Neutrophil (primary cell): ENCODE measurements around the gene VEGFB.
A peak's percentile ranks its signal among the peaks of the same experiment; 100 is the strongest.

Source experiments
- H3K27ac ChIP-seq: fragments of 200-600 bp; sonication (generic); 2 replicates; pipeline ENCODE4 v1.5.1; 2016; ENCODE audit warnings: mild to moderate bottlenecking, moderate library complexity
- H3K27me3 ChIP-seq: fragments of 200-600 bp; sonication (generic); 2 replicates; pipeline ENCODE4 v1.6.0; 2016; ENCODE audit warnings: mild to moderate bottlenecking
- H3K36me3 ChIP-seq: fragments of 200-600 bp; sonication (generic); 2 replicates; pipeline ENCODE4 v1.5.1; 2017
- H3K4me1 ChIP-seq, 2 experiments: fragments of 200-600 bp in 1 of 2; sonication (generic) in 1 of 2; 1 replicate in 1 of 2; 2 replicates in 1 of 2; pipeline versions ENCODE4 v1.5.1 to v1.6.1; 2013 to 2016; ENCODE audit warnings: low read depth in 1 of 2, low read length in 1 of 2, mild to moderate bottlenecking in 1 of 2, moderate library complexity in 1 of 2; ENCODE audit not compliant: control insufficient read depth in 1 of 2, insufficient read depth in 1 of 2
- H3K4me3 ChIP-seq, 2 experiments: fragments of 200-600 bp in 1 of 2; sonication (generic) in 1 of 2; 1 replicate in 1 of 2; 2 replicates in 1 of 2; pipeline ENCODE4 v1.5.1; 2013 to 2016; ENCODE audit warnings: low read depth in 1 of 2, low read length in 1 of 2, mild to moderate bottlenecking in 1 of 2, moderate library complexity in 1 of 2
- H3K9me3 ChIP-seq: fragments of 200-600 bp; sonication (generic); 2 replicates; pipeline ENCODE4 v1.5.1; 2016
- TF ChIP-seq, protein P1 (sequence below): fragments of 200-600 bp; sonication (generic); IDR thresholded peaks from 2 replicates; pipeline ENCODE4 v1.5.1; 2016; ENCODE audit warnings: antibody characterized with exemption

Gene VEGFB

DNA sequence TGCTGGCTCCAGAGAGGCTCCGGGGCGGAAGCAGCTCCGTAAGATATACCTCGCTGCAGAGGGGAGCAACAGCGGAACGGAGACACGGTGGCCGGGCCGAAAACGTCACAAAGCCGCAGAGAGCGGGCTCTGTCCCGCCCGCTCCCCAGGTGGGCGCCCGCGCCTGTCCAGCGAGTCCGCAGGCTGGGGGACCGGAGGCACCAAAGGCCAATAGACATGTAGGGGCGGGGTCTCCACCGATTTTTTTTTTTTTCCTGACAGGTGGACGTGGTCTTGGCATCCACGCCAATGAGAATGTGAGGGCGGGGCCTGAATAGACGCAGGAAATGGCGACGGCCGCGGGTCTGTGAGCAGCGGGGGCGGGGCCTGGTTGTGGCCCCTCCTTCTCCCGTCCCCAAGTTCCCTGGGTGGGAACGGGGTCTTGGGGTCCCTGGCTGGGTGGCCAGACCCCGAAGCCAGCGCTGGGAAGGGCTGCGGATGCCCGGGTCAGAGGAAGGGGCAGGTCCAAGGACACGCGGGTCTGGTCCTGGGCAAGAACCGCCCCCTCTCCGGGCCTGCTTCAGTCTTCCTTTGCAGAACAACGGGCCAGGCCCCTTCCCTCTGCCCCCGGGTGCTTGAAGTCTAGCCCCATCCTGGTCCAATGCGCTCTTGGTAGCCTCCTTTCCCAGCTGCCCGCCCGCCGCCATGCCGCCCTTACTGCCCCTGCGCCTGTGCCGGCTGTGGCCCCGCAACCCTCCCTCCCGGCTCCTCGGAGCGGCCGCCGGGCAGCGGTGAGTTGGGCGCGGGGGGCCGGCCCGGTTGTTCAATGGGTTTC is 4.0 kb upstream of the VEGFB start, which contains the start of gene DNAJC4:
Gene DNAJC4, plus strand, starts transcription at position 378 of the 814 bp plus-strand sequence. Its CDS starts 307 bp downstream, at position 685.
- H3K4me1 ChIP-seq: peaks cover 60 to 68% of the 10 kb centered on the region in 2 experiments
- H3K27ac ChIP-seq: peak within 1 kb of the TSS; percentile 97

DNA sequence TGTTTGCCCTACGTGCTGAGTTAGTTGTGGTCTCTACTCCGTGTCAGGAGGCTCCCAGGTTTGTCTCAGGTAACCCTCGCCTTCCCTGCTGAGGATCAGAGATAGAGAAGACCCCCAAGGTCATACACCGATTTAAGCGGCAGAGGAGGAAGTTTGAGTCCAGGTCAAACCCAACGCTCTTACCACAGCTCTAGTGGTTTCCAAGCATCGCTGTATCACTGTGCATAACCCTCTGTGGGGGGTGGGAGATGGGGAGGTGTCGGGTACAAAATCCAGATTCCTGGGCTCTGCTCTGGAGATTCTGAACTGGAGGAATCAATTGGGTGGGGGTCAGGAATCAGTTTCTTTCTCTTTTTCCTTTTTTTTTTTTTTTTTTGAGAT is 3.4 kb upstream of the VEGFB start:
- peak overlapping the region; percentile 97 for H3K27ac ChIP-seq

More for the DNA sequence above, 4.0 kb upstream of the VEGFB start, which contains the start of gene DNAJC4:
- Histone ChIP-seq H3K4me3 (peak within 1 kb of the TSS; percentile 77 to 96), H3K27me3 (peaks cover 20% of the 10 kb centered on the region), H3K9me3 (no peaks in the 10 kb centered on the region), H3K36me3 (no peaks in the 10 kb centered on the region)
- TF ChIP-seq, protein P1, sequence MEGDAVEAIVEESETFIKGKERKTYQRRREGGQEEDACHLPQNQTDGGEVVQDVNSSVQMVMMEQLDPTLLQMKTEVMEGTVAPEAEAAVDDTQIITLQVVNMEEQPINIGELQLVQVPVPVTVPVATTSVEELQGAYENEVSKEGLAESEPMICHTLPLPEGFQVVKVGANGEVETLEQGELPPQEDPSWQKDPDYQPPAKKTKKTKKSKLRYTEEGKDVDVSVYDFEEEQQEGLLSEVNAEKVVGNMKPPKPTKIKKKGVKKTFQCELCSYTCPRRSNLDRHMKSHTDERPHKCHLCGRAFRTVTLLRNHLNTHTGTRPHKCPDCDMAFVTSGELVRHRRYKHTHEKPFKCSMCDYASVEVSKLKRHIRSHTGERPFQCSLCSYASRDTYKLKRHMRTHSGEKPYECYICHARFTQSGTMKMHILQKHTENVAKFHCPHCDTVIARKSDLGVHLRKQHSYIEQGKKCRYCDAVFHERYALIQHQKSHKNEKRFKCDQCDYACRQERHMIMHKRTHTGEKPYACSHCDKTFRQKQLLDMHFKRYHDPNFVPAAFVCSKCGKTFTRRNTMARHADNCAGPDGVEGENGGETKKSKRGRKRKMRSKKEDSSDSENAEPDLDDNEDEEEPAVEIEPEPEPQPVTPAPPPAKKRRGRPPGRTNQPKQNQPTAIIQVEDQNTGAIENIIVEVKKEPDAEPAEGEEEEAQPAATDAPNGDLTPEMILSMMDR: no peak

DNA sequence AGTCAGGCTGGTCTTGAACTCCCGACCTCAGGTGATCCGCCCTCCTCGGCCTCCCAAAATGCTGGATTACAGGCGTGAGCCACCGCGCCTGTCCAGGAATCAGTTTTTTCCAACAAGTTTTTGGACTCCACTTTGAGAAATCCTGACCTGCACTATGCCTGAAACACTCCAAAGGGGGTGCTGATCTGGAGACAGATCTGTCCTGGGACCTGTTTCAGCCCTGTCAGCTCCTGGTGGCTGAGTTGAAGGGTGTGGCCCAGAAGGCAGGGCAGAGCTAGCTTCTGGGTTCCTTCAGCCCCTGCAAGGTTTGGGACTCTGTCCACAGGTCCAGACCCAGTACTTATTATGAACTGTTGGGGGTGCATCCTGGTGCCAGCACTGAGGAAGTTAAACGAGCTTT is 2.8 kb upstream of the VEGFB start:
- Histone ChIP-seq H3K27me3 (peaks cover 24% of the 10 kb centered on the region), H3K4me3 (peak overlapping the region; percentile 77 to 96), H3K4me1 (peaks cover 57 to 62% of the 10 kb centered on the region in 2 experiments), H3K27ac (peak overlapping the region; percentile 97), H3K9me3 (no peaks in the 10 kb centered on the region), H3K36me3 (no peaks in the 10 kb centered on the region)
- TF ChIP-seq, protein P1: no peak

More for the DNA sequence above, 3.4 kb upstream of the VEGFB start:
- Histone ChIP-seq H3K27me3 (peaks cover 24% of the 10 kb centered on the region), H3K4me3 (peak overlapping the region; percentile 77 to 96), H3K4me1 (peaks cover 59 to 64% of the 10 kb centered on the region in 2 experiments), H3K36me3 (no peaks in the 10 kb centered on the region), H3K9me3 (no peaks in the 10 kb centered on the region)
- TF ChIP-seq, protein P1: no peak

DNA sequence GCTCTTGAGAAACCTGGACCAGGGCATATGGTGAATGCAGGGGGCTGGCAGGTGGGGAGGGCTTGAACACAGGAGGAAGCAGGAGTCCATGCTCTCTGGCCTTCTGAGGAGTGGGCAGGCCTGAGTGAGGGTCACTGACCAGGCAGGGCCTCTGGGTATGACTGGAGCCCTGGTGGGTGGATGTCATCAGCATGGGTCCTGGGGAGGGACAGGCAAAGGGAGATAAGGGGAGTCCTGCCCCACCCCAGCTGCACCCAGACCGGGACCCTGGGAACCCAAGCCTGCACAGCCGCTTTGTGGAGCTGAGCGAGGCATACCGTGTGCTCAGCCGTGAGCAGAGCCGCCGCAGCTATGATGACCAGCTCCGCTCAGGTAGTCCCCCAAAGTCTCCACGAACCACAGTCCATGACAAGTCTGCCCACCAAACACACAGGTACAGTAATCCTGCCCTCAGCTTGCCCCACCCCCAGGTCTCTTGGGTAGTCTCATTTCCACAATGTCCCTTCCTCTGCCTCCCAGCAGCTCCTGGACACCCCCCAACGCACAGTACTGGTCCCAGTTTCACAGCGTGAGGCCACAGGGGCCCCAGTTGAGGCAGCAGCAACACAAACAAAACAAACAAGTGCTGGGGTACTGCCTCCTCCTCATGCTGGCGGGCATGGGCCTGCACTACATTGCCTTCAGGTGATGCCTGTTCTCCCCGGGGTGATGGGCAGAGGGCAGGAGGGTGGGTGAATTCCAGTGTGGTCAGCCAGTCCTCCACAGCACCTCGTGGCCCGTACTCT is 2.0 kb upstream of the VEGFB start:
- Histone ChIP-seq H3K27me3 (peaks cover 24% of the 10 kb centered on the region), H3K27ac (peak overlapping the region; percentile 97), H3K4me1 (peaks cover 53 to 58% of the 10 kb centered on the region in 2 experiments), H3K36me3 (no peaks in the 10 kb centered on the region), H3K9me3 (no peaks in the 10 kb centered on the region), H3K4me3 (no peak overlapping the region)
- TF ChIP-seq, protein P1: no peak

DNA sequence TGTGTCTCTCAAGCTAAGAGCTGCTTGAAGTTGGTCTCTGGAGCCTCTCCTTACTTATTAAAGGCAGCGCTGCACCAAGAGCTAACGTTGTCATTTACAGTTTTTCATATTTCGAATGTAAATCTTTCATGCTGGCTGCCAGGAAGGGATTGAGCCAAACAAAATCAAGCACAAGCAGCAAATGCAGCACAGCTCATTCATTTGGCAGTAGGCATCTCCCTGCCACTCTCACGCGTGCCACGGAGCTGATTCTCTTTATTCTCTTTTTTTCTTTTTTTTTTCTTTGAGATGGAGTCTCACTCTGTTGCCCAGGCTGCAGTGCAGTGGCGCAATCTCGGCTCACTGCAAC is 1.4 kb upstream of the VEGFB start:
- no peak overlapping the region for H3K4me3 ChIP-seq
- peaks cover 55 to 61% of the 10 kb centered on the region in 2 experiments for H3K4me1 ChIP-seq
- TF ChIP-seq, protein P1: no peak
- H3K36me3 ChIP-seq: no peaks in the 10 kb centered on the region
- H3K27ac ChIP-seq: no peak overlapping the region
- peaks cover 24% of the 10 kb centered on the region for H3K27me3 ChIP-seq
- H3K9me3 ChIP-seq: no peaks in the 10 kb centered on the region
